Measurements from ENCODE around the gene TSPAN18. TPM values are rescaled to one million over a fixed set of nuclear protein-coding genes. Genes with fewer than 3 reads are reported as not detected.
A peak's percentile ranks its signal among the peaks of the same experiment; 100 is the strongest.

Gene TSPAN18
- total and polyA plus RNA-seq, 2 donors from 2014 or later = 13.8 to 38.1 TPM

- Histone ChIP-seq H3K4me1 (ENCODE audit: control insufficient read depth in 2 of 3, insufficient read depth in 2 of 3, low read depth in 1 of 3, low read length in 3 of 3) (peaks cover 0 to 7% (median 3%) of the 10 kb centered on the region in 3 donors), H3K36me3 (ENCODE audit: control insufficient read depth in 2 of 3, insufficient read depth in 3 of 3, low read length in 3 of 3) (no peaks in the 10 kb centered on the region), H3K9me3 (ENCODE audit: control insufficient read depth in 2 of 3, insufficient read depth in 1 of 3, low read length in 3 of 3) (no peaks in the 10 kb centered on the region), H3K9ac (ENCODE audit: low read length in 3 of 3) (no peak overlapping the region), H3K27me3 (ENCODE audit: control insufficient read depth, insufficient read depth, low read length) (no peaks in the 10 kb centered on the region), H3K27ac (ENCODE audit: low read depth in 2 of 2, low read length in 2 of 2) (no peak overlapping the region), H3K4me3 (ENCODE audit: low read length in 3 of 3) (no peak overlapping the region)
- no peak for TF ChIP-seq CTCF (IDR thresholded peaks at IDR 0.05; ENCODE audit: borderline replicate concordance, extremely low read depth, insufficient read depth)
- FAIRE-seq (no peak), DNase-seq (no peak)
- intact Hi-C loops (cut with DNase I) = no loop called here
Measured at GRCh38 chr11:44718057-44718456, 8.7 kb upstream of the TSPAN18 start.

GRCh38 chr11:44718612-44719390, 8.0 kb upstream of the TSPAN18 start:
- Histone ChIP-seq H3K4me1 (ENCODE audit: control insufficient read depth in 2 of 3, insufficient read depth in 2 of 3, low read depth in 1 of 3, low read length in 3 of 3) (peaks cover 0 to 7% (median 3%) of the 10 kb centered on the region in 3 donors), H3K36me3 (ENCODE audit: control insufficient read depth in 2 of 3, insufficient read depth in 3 of 3, low read length in 3 of 3) (no peaks in the 10 kb centered on the region), H3K9ac (ENCODE audit: low read length in 3 of 3) (no peak overlapping the region), H3K27me3 (ENCODE audit: control insufficient read depth, insufficient read depth, low read length) (no peaks in the 10 kb centered on the region), H3K9me3 (ENCODE audit: control insufficient read depth in 2 of 3, insufficient read depth in 1 of 3, low read length in 3 of 3) (no peaks in the 10 kb centered on the region), H3K27ac (ENCODE audit: low read depth in 2 of 2, low read length in 2 of 2) (no peak overlapping the region), H3K4me3 (ENCODE audit: low read length in 3 of 3) (no peak overlapping the region)
- FAIRE-seq (no peak), DNase-seq (no peak)
- TF ChIP-seq CTCF (IDR thresholded peaks at IDR 0.05; ENCODE audit: borderline replicate concordance, extremely low read depth, insufficient read depth) = no peak
- intact Hi-C loops (cut with DNase I) = no loop called here

GRCh38 chr11:44725016-44725685, 1.6 kb upstream of the TSPAN18 start:
- intact Hi-C loops (cut with DNase I) = no loop called here
- Histone ChIP-seq H3K9ac (ENCODE audit: low read length in 3 of 3) (no peak overlapping the region), H3K9me3 (ENCODE audit: control insufficient read depth in 2 of 3, insufficient read depth in 1 of 3, low read length in 3 of 3) (no peaks in the 10 kb centered on the region), H3K27ac (ENCODE audit: low read depth in 2 of 2, low read length in 2 of 2) (no peak overlapping the region), H3K4me3 (ENCODE audit: low read length in 3 of 3) (no peak overlapping the region), H3K27me3 (ENCODE audit: control insufficient read depth, insufficient read depth, low read length) (no peaks in the 10 kb centered on the region), H3K4me1 (ENCODE audit: control insufficient read depth in 2 of 3, insufficient read depth in 2 of 3, low read depth in 1 of 3, low read length in 3 of 3) (peaks cover 0 to 15% (median 15%) of the 10 kb centered on the region in 3 donors), H3K36me3 (ENCODE audit: control insufficient read depth in 2 of 3, insufficient read depth in 3 of 3, low read length in 3 of 3) (no peaks in the 10 kb centered on the region)
- TF ChIP-seq CTCF (IDR thresholded peaks at IDR 0.05; ENCODE audit: borderline replicate concordance, extremely low read depth, insufficient read depth) = no peak
- no peak for FAIRE-seq
- peak in 1 of 5 donors; percentile 32 for DNase-seq
